GM18505 (cell line): ENCODE results near the gene SLC2A13.
"Not testable (repeated sequence)": the region's sequence is repeated elsewhere in the genome, so short reads cannot be mapped to it uniquely, and the experiment has no call there.

Source experiments
- ATAC-seq: cut with Tn5 transposase; IDR thresholded peaks from one replicate; pipeline ENCODE4 v1.9.1; 2021; ENCODE audit not compliant: unreplicated experiment
- POLR2A ChIP-seq: IDR thresholded peaks from 4 replicates; pipeline ENCODE4 v1.6.1; 2011; ENCODE audit warnings: borderline replicate concordance; ENCODE audit not compliant: insufficient read depth, insufficient read length; ENCODE audit errors: extremely low read depth

Gene SLC2A13

GRCh38 chr12:40098406-40099145 lies 7.3 kb downstream of the SLC2A13 start:
- no peak for TF ChIP-seq POLR2A
- no peak for ATAC-seq

GRCh38 chr12:40093512-40093911 lies 12.4 kb downstream of the SLC2A13 start:
- no peak for ATAC-seq
- TF ChIP-seq POLR2A = no peak

- ATAC-seq = no peak
- TF ChIP-seq POLR2A = no peak
These were observed 19.4 kb downstream of the SLC2A13 start for GRCh38 chr12:40086471-40086870.

GRCh38 chr12:40078266-40078665 lies 27.6 kb downstream of the SLC2A13 start:
- no peak for ATAC-seq
- no peak for TF ChIP-seq POLR2A

GRCh38 chr12:40075458-40075857 lies 30.4 kb downstream of the SLC2A13 start:
- TF ChIP-seq POLR2A = no peak
- ATAC-seq = no peak

GRCh38 chr12:40068416-40068815 lies 37.5 kb downstream of the SLC2A13 start:
- no peak for ATAC-seq
- no peak for TF ChIP-seq POLR2A

- ATAC-seq = no peak
- no peak for TF ChIP-seq POLR2A
These were observed 40.2 kb downstream of the SLC2A13 start for GRCh38 chr12:40065636-40066035.

GRCh38 chr12:40063414-40063813 lies 42.5 kb downstream of the SLC2A13 start:
- no peak for ATAC-seq
- no peak for TF ChIP-seq POLR2A

GRCh38 chr12:40058721-40059190 lies 47.1 kb downstream of the SLC2A13 start:
- no peak for ATAC-seq

GRCh38 chr12:40056373-40056772 lies 49.5 kb downstream of the SLC2A13 start:
- no peak for TF ChIP-seq POLR2A
- ATAC-seq = no peak

More at GRCh38 chr12:40058721-40059190, 47.1 kb downstream of the SLC2A13 start:
- no peak for TF ChIP-seq POLR2A

GRCh38 chr12:40055776-40056175 lies 50.1 kb downstream of the SLC2A13 start:
- no peak for TF ChIP-seq POLR2A
- ATAC-seq = no peak

GRCh38 chr12:40055228-40055579 lies 50.7 kb downstream of the SLC2A13 start:
- ATAC-seq = no peak
- no peak for TF ChIP-seq POLR2A

- ATAC-seq = no peak
- TF ChIP-seq POLR2A = no peak
These were observed 51.2 kb downstream of the SLC2A13 start for GRCh38 chr12:40054555-40055227.

- no peak for ATAC-seq
These were observed 56.6 kb downstream of the SLC2A13 start for GRCh38 chr12:40049268-40049667.

GRCh38 chr12:40047002-40047401 lies 58.9 kb downstream of the SLC2A13 start:
- not testable (repeated sequence) for ATAC-seq

More at GRCh38 chr12:40049268-40049667, 56.6 kb downstream of the SLC2A13 start:
- no peak for TF ChIP-seq POLR2A

GRCh38 chr12:40045656-40046055 lies 60.2 kb downstream of the SLC2A13 start:
- ATAC-seq = no peak
- no peak for TF ChIP-seq POLR2A
